Measurements from ENCODE around the gene DYNLRB2.

DNA sequence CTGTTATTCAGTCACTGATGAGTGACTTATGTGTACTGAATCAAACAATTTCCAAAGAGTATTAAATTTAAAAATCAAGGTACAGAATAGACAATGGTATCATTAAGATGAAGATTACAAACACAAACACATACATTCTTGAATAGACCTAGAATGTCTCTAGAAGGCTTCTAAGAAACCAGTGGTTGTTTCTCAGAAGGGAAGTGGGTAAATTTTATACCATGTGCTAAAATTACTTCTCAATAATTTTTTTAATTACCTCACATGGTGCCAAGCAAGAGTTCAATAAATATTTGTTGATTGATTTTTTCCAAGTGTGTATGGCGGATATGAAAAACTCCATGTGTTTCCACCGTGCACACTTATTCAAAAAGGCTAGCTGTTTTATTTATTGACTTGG lies 6.4 kb downstream of the DYNLRB2 start:
- TF ChIP-seq, protein P1, sequence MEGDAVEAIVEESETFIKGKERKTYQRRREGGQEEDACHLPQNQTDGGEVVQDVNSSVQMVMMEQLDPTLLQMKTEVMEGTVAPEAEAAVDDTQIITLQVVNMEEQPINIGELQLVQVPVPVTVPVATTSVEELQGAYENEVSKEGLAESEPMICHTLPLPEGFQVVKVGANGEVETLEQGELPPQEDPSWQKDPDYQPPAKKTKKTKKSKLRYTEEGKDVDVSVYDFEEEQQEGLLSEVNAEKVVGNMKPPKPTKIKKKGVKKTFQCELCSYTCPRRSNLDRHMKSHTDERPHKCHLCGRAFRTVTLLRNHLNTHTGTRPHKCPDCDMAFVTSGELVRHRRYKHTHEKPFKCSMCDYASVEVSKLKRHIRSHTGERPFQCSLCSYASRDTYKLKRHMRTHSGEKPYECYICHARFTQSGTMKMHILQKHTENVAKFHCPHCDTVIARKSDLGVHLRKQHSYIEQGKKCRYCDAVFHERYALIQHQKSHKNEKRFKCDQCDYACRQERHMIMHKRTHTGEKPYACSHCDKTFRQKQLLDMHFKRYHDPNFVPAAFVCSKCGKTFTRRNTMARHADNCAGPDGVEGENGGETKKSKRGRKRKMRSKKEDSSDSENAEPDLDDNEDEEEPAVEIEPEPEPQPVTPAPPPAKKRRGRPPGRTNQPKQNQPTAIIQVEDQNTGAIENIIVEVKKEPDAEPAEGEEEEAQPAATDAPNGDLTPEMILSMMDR (conservative IDR thresholded peaks at IDR 0.05) = no peak
- no peak for TF ChIP-seq ZFX (IDR thresholded peaks at IDR 0.05)
